Muscle layer of duodenum (tissue), 2 donors: ENCODE data around the gene PACRG.

ENCODE experiments used
- H3K27ac ChIP-seq: one replicate; pipeline ENCODE4 v1.7.0; 2013; ENCODE audit warnings: mild to moderate bottlenecking, low read length
- H3K27me3 ChIP-seq: one replicate; pipeline ENCODE4 v1.7.0; 2013; ENCODE audit warnings: low read depth, mild to moderate bottlenecking, control low read depth, low read length
- H3K36me3 ChIP-seq, 2 donors: one replicate each; pipeline ENCODE4 v1.7.0; 2013; ENCODE audit warnings: low read length in 2 of 2, control low read depth in 1 of 2, mild to moderate bottlenecking in 1 of 2; ENCODE audit not compliant: insufficient read depth in 2 of 2, control insufficient read depth in 1 of 2
- H3K4me1 ChIP-seq, 2 donors: one replicate each; pipeline ENCODE4 v1.7.0; 2013; ENCODE audit warnings: low read length in 2 of 2, mild to moderate bottlenecking in 2 of 2, control low read depth in 1 of 2, moderate library complexity in 1 of 2; ENCODE audit not compliant: insufficient read depth in 2 of 2, control insufficient read depth in 1 of 2
- H3K4me3 ChIP-seq, 2 donors: one replicate each; pipeline ENCODE4 v1.7.0; 2013; ENCODE audit warnings: low read length in 2 of 2, low read depth in 1 of 2, mild to moderate bottlenecking in 1 of 2
- H3K9me3 ChIP-seq, 2 donors: one replicate each; pipeline ENCODE4 v1.7.0; 2013; ENCODE audit warnings: low read length in 2 of 2, control low read depth in 1 of 2, mild to moderate bottlenecking in 1 of 2; ENCODE audit not compliant: control insufficient read depth in 1 of 2
- donor health status: healthy.

PACRG gene

GRCh38 chr6:162904069-162904663 is 176.4 kb downstream of the PACRG start:
- no peaks in the 10 kb centered on the region for H3K4me1 ChIP-seq
- no peak overlapping the region for H3K27ac ChIP-seq
- H3K36me3 ChIP-seq: no peaks in the 10 kb centered on the region

DNA sequence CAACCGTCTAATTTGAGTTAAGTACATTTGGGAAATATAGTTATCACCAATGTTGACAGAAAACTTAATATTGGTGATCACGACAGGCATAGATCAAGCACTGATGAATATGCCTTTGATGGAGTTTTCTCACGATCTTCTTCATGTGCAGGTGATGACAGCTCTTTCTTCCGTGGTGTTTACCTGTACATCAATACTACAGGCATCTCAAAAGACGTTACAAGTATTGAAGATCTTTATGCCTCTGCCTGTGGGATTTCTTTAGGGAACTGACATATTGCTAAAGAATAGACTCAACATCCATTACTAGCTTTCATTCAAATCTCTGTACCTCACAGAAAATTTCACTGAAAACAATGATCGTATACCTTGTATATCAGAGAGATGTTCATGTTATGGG is 178.7 kb downstream of the PACRG start:
- Histone ChIP-seq H3K36me3 (no peaks in the 10 kb centered on the region), H3K27ac (no peak overlapping the region), H3K4me1 (no peaks in the 10 kb centered on the region), H3K9me3 (no peaks in the 10 kb centered on the region), H3K27me3 (no peaks in the 10 kb centered on the region), H3K4me3 (no peak overlapping the region)

More at GRCh38 chr6:162904069-162904663, 176.4 kb downstream of the PACRG start:
- Histone ChIP-seq H3K4me3 (no peak overlapping the region), H3K27me3 (no peaks in the 10 kb centered on the region), H3K9me3 (no peaks in the 10 kb centered on the region)

DNA sequence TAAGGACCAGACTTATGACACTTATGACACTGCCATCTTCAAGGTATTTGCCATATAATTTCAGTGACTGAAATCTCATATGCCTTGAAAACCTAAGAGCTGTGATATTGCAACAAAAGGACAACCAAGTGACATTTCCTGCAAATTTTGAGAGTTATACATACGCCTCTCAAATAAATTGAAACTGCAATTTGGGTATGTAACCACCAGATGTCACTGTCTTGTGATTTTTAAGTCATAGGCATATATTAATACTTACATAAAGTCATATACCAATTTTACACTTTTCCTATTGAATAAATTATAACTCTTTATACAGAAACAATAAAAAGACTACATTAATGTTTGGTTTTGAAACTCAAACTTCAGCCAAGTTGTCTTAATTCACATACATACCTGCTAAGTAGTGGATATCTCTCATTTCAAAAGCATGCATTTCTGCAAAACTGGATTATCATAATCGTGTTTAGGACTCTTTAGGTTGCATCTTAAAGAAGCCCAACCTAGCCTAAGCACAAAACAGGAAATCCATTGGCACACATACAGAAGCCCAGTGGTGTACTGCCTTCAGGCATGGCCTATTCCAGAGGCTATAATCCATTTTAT is 180.2 kb downstream of the PACRG start:
- Histone ChIP-seq H3K36me3 (no peaks in the 10 kb centered on the region), H3K4me1 (no peaks in the 10 kb centered on the region), H3K4me3 (no peak overlapping the region), H3K27ac (no peak overlapping the region), H3K9me3 (no peaks in the 10 kb centered on the region), H3K27me3 (no peaks in the 10 kb centered on the region)

GRCh38 chr6:162913206-162913605 is 185.4 kb downstream of the PACRG start:
- H3K27me3 ChIP-seq: no peaks in the 10 kb centered on the region
- no peaks in the 10 kb centered on the region for H3K4me1 ChIP-seq
- no peaks in the 10 kb centered on the region for H3K9me3 ChIP-seq
- no peak overlapping the region for H3K27ac ChIP-seq
- H3K4me3 ChIP-seq: no peak overlapping the region
- H3K36me3 ChIP-seq: no peaks in the 10 kb centered on the region

DNA sequence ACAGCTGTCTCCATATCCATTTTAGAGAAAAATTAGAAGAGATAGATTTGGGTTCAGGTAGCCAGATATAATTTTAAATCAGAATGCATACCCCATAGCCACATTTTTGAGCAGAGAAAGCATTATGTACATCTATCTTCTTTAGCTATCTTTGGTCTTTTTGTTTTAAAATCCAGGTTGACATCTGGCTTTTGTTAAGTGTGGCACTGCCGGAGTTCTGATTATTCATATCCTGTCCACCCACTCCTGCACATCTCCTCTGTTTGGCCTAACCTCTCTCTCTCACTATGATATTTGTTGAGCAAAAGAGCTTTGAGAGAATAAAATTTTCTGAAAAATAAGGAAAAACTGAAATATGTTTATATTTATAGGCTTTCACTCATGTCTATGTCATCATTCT is 189.7 kb downstream of the PACRG start:
- Histone ChIP-seq H3K4me1 (peaks cover 0 to 7% of the 10 kb centered on the region in 2 donors), H3K27me3 (no peaks in the 10 kb centered on the region), H3K36me3 (no peaks in the 10 kb centered on the region), H3K4me3 (no peak overlapping the region), H3K9me3 (no peaks in the 10 kb centered on the region), H3K27ac (no peak overlapping the region)

GRCh38 chr6:162921062-162921461 is 193.3 kb downstream of the PACRG start:
- H3K36me3 ChIP-seq: no peaks in the 10 kb centered on the region
- H3K9me3 ChIP-seq: peaks cover 0 to 11% of the 10 kb centered on the region in 2 donors
- no peak overlapping the region for H3K27ac ChIP-seq
- peaks cover 0 to 7% of the 10 kb centered on the region in 2 donors for H3K4me1 ChIP-seq
- no peaks in the 10 kb centered on the region for H3K27me3 ChIP-seq
- no peak overlapping the region for H3K4me3 ChIP-seq

GRCh38 chr6:162921510-162922040 is 193.8 kb downstream of the PACRG start:
- Histone ChIP-seq H3K4me1 (peaks cover 0 to 7% of the 10 kb centered on the region in 2 donors), H3K9me3 (peaks cover 0 to 14% of the 10 kb centered on the region in 2 donors), H3K4me3 (no peak overlapping the region), H3K36me3 (no peaks in the 10 kb centered on the region), H3K27me3 (no peaks in the 10 kb centered on the region), H3K27ac (no peak overlapping the region)

DNA sequence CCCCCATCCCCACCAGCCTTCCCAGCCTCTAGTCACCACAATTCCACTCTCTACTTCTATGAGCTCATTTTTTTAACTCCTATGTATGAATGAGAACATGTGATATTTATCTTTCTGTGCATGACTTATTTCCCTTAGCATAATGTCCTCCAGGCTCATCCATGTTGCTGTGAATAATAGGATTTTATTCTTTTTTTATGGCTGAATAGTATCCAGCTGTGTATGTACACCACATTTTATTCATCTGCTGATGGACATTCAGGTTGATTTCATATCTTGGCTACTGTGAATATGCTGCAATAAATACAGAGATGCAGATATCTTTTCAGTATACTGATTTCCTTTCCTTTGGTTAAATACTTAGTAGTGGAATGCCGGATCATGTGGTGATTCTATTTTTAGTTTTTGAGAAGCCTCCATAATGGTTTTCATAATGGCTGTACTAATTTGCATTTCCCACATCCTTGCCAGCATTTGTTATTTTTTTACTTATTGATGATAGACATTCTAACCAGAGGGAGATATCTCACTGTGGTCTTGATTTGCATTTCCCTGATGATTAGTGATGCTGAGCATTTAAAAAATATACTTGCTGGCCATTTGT is 194.9 kb downstream of the PACRG start:
- Histone ChIP-seq H3K9me3 (peaks cover 0 to 15% of the 10 kb centered on the region in 2 donors), H3K4me3 (no peak overlapping the region), H3K36me3 (no peaks in the 10 kb centered on the region), H3K27me3 (no peaks in the 10 kb centered on the region), H3K4me1 (peaks cover 0 to 7% of the 10 kb centered on the region in 2 donors), H3K27ac (no peak overlapping the region)

GRCh38 chr6:162934844-162935243 is 207.1 kb downstream of the PACRG start:
- Histone ChIP-seq H3K27ac (no peak overlapping the region), H3K9me3 (peaks cover 6 to 13% of the 10 kb centered on the region in 2 donors), H3K36me3 (no peaks in the 10 kb centered on the region), H3K4me1 (no peaks in the 10 kb centered on the region), H3K27me3 (no peaks in the 10 kb centered on the region), H3K4me3 (no peak overlapping the region)

GRCh38 chr6:162940426-162940825 is 212.7 kb downstream of the PACRG start:
- Histone ChIP-seq H3K27me3 (no peaks in the 10 kb centered on the region), H3K36me3 (no peaks in the 10 kb centered on the region), H3K9me3 (peaks cover 4 to 9% of the 10 kb centered on the region in 2 donors), H3K4me1 (no peaks in the 10 kb centered on the region), H3K4me3 (no peak overlapping the region), H3K27ac (no peak overlapping the region)

- Histone ChIP-seq H3K9me3 (peaks cover 3 to 4% of the 10 kb centered on the region in 2 donors), H3K27ac (no peak overlapping the region), H3K36me3 (no peaks in the 10 kb centered on the region), H3K4me1 (no peaks in the 10 kb centered on the region), H3K4me3 (no peak overlapping the region), H3K27me3 (no peaks in the 10 kb centered on the region)
These were observed 213.4 kb downstream of the PACRG start for GRCh38 chr6:162941128-162941527.
